ENCODE data around the gene ZNF215. TPM values are rescaled to one million over a fixed set of nuclear protein-coding genes. Genes with fewer than 3 reads are reported as not detected.
"Not testable (repeated sequence)": the region's sequence is repeated elsewhere in the genome, so short reads cannot be mapped to it uniquely, and the experiment has no call there.

Gene ZNF215
- total RNA-seq, 2 donors from 2014 or later: 3.6 to 7.3 TPM

DNA sequence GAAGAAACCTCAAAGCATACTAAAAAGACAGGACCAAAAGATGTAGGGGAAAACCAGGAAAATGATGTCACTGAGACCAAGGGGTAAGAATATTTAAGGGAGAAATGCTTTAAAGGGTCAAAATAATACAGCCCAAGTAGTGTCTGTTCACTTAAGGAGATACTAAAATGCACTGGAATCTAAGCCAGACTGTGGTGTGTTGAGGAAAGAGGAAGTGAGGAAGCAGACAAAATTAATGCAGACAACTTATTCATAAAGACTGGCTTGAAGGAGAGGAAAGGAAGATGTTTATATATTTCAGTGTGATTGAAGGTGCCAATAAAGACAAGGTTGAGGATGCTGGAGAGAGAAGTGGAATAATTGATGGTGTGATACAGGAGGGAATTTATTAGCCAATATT, 15.7 kb downstream of the ZNF215 start:
- Histone ChIP-seq H3K27ac (no peak overlapping the region), H3K36me3 (no peaks in the 10 kb centered on the region), H3K27me3 (no peaks in the 10 kb centered on the region), H3K9me3 (no peaks in the 10 kb centered on the region), H3K9ac (ENCODE audit: low read depth in 2 of 2, low read length in 2 of 2) (no peak overlapping the region), H3K4me1 (no peaks in the 10 kb centered on the region), H3K4me3 (no peak overlapping the region)
- TF ChIP-seq, protein P1, sequence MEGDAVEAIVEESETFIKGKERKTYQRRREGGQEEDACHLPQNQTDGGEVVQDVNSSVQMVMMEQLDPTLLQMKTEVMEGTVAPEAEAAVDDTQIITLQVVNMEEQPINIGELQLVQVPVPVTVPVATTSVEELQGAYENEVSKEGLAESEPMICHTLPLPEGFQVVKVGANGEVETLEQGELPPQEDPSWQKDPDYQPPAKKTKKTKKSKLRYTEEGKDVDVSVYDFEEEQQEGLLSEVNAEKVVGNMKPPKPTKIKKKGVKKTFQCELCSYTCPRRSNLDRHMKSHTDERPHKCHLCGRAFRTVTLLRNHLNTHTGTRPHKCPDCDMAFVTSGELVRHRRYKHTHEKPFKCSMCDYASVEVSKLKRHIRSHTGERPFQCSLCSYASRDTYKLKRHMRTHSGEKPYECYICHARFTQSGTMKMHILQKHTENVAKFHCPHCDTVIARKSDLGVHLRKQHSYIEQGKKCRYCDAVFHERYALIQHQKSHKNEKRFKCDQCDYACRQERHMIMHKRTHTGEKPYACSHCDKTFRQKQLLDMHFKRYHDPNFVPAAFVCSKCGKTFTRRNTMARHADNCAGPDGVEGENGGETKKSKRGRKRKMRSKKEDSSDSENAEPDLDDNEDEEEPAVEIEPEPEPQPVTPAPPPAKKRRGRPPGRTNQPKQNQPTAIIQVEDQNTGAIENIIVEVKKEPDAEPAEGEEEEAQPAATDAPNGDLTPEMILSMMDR (IDR thresholded peaks at IDR 0.05): no peak
- intact Hi-C loops (cut with DNase I): no loop called here
- no peak for DNase-seq

DNA sequence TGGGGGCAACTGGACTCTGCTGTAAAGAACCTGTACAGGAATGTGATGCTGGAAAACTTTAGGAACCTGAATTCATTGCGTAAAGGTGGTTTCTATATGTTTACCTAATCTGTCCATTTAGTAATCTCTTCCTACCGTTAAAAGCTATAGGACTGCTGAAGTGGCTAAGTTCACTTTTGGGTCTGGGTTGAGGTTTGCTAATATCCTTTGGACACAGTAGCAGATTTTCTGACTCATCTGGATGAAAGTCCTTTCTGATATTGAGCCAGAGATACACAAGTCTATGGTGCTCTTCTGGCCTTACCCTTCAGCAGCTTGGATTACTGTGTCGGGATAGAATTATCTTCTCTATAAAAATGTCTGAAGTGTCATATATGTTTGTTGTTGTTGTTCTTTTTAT, 16.9 kb downstream of the ZNF215 start:
- Histone ChIP-seq H3K36me3 (no peaks in the 10 kb centered on the region), H3K27me3 (no peaks in the 10 kb centered on the region), H3K27ac (no peak overlapping the region), H3K4me3 (no peak overlapping the region), H3K4me1 (no peaks in the 10 kb centered on the region), H3K9ac (ENCODE audit: low read depth in 2 of 2, low read length in 2 of 2) (no peak overlapping the region), H3K9me3 (no peaks in the 10 kb centered on the region)
- DNase-seq: no peak
- TF ChIP-seq, protein P1 (IDR thresholded peaks at IDR 0.05): no peak
- intact Hi-C loops (cut with DNase I): no loop called here

DNA sequence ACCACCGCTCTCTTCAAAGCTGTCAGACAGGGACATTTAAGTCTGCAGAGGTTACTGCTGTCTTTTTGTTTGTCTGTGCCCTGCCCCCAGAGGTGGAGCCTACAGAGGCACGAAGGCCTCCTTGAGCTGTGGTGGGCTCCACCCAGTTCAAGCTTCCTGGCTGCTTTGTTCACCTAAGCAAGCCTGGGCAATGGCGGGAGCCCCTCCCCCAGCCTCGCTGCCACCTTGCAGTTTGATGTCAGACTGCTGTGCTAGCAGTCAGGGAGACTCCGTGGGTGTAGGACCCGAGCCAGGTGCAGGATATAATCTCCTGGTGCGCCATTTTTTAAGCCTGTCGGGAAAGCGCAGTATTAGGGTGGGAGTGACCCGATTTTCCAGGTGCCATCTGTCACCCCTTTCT, 28.0 kb downstream of the ZNF215 start:
- H3K9ac ChIP-seq (ENCODE audit: low read depth in 2 of 2, low read length in 2 of 2); intact Hi-C loops (cut with DNase I); H3K4me1 ChIP-seq; H3K36me3 ChIP-seq; H3K4me3 ChIP-seq; DNase-seq; H3K27me3 ChIP-seq; H3K27ac ChIP-seq; H3K9me3 ChIP-seq: not testable (repeated sequence)

DNA sequence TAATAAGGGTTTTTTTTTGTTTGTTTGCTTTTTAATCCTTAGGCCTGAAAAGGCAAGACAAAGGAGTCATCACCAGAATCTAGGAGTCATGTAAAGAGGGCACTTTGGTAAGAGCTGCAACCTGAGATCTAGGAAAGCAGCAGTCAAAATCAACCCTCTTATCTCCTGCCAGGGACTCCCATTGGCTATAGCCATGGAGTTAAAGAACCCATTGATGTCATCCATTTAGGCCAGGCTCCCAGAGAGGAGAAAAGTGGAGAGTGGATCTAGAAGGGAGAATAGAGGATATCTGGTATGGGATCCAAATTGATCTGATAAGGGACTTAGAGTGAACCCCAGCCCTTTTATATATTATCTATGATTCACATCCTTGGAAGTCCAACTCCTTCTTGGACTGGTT, 35.9 kb downstream of the ZNF215 start:
- no peaks in the 10 kb centered on the region for H3K4me1 ChIP-seq
- TF ChIP-seq, protein P1 (IDR thresholded peaks at IDR 0.05): no peak
- no peak overlapping the region for H3K4me3 ChIP-seq
- H3K9ac ChIP-seq (ENCODE audit: low read depth in 2 of 2, low read length in 2 of 2): no peak overlapping the region
- H3K27me3 ChIP-seq: no peaks in the 10 kb centered on the region
- H3K9me3 ChIP-seq: no peaks in the 10 kb centered on the region
- no peak for DNase-seq
- no peaks in the 10 kb centered on the region for H3K36me3 ChIP-seq
- intact Hi-C loops (cut with DNase I): no loop called here
- no peak overlapping the region for H3K27ac ChIP-seq

DNA sequence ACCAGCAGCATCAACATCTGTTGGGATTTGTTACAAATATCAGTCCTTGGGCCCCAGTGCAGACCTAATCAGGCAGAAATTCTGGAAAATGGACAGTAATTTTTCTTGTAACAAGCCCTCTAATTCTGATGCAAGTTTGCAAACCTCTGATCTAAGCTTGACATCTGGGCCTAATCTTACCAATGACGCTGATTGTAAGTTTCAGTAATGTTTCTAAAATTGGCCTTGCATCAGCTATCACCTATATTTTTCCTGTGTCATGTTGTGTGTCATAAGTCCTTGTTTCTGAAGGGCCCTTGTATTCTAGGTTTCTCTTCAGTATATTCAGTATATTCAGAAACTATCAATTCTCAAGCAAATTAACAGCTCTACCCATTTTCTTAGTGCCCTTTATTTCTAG, 36.4 kb downstream of the ZNF215 start:
- intact Hi-C loops (cut with DNase I): no loop called here
- Histone ChIP-seq H3K4me1 (no peaks in the 10 kb centered on the region), H3K9me3 (no peaks in the 10 kb centered on the region), H3K27ac (no peak overlapping the region), H3K36me3 (no peaks in the 10 kb centered on the region), H3K9ac (ENCODE audit: low read depth in 2 of 2, low read length in 2 of 2) (no peak overlapping the region), H3K27me3 (no peaks in the 10 kb centered on the region), H3K4me3 (no peak overlapping the region)
- DNase-seq: no peak
- TF ChIP-seq, protein P1 (IDR thresholded peaks at IDR 0.05): no peak

DNA sequence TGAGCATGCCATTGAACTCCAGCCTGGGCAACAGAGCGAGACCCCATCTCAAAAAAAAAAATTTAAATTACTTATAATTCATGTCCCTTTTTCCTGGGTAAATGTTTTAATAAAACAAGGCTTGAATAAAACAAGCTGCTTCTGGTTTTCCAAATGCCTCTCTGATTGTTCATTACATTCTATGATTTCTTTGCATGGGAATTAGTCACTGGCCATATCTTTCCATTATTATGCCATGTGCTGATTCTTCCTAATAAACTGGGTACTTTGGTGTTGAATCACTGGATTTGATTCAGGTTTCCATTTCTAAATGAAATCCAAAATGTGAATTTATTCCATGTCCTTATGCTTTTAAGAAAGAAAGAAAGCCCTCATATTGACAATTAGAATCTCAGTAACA, 42.6 kb downstream of the ZNF215 start:
- no peaks in the 10 kb centered on the region for H3K4me1 ChIP-seq
- intact Hi-C loops (cut with DNase I): no loop called here
- H3K9me3 ChIP-seq: no peaks in the 10 kb centered on the region
- H3K4me3 ChIP-seq: no peak overlapping the region
- no peak overlapping the region for H3K9ac ChIP-seq (ENCODE audit: low read depth in 2 of 2, low read length in 2 of 2)
- TF ChIP-seq, protein P1 (IDR thresholded peaks at IDR 0.05): no peak
- no peak overlapping the region for H3K27ac ChIP-seq
- no peaks in the 10 kb centered on the region for H3K27me3 ChIP-seq
- H3K36me3 ChIP-seq: no peaks in the 10 kb centered on the region
- no peak for DNase-seq

DNA sequence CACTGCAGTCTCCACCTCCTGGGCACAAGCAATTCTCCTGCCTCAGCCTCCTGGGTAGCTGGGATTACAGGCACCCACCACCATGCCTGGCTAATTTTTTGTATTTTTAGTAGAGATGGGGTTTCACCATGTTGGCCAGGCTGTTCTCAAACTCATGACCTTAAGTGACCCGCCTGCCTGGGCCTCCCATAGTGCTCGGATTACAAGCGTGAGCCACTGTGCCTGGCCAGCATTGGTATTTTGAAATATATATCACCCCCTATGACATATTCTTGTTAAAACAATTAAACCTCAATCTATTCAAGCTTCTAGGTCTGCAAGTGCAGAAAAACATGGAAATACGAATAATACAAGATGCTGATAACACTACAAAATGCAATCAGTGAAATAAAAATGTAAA, 43.6 kb downstream of the ZNF215 start:
- intact Hi-C loops (cut with DNase I); H3K27ac ChIP-seq; H3K4me1 ChIP-seq; DNase-seq; H3K36me3 ChIP-seq; H3K4me3 ChIP-seq; H3K9ac ChIP-seq (ENCODE audit: low read depth in 2 of 2, low read length in 2 of 2); H3K27me3 ChIP-seq; H3K9me3 ChIP-seq: not testable (repeated sequence)
